ENCODE results near the gene ACSF3. TPM values are rescaled to one million over a fixed set of nuclear protein-coding genes. Genes with fewer than 3 reads are reported as not detected.

Gene ACSF3
- total RNA-seq, 1 experiment from 2014 or later, result 33.5 TPM

GRCh38 chr16:89101303-89102040 lies 7.8 kb downstream of the ACSF3 start:
- no peak overlapping the region for H3K9ac ChIP-seq (ENCODE audit: low read length)
- no peaks in the 10 kb centered on the region for H3K27me3 ChIP-seq (ENCODE audit: low read length)
- no peak overlapping the region for H3K4me3 ChIP-seq (ENCODE audit: low read length)
- no peak overlapping the region for H2AFZ ChIP-seq (ENCODE audit: low read length)
- H3K9me2 ChIP-seq (replicated peaks; ENCODE audit: low read length), result no peaks in the 10 kb centered on the region
- no peak for TF ChIP-seq EZH2 (IDR thresholded peaks at IDR 0.05; ENCODE audit: low read length, unreplicated experiment)
- TF ChIP-seq, protein P1, sequence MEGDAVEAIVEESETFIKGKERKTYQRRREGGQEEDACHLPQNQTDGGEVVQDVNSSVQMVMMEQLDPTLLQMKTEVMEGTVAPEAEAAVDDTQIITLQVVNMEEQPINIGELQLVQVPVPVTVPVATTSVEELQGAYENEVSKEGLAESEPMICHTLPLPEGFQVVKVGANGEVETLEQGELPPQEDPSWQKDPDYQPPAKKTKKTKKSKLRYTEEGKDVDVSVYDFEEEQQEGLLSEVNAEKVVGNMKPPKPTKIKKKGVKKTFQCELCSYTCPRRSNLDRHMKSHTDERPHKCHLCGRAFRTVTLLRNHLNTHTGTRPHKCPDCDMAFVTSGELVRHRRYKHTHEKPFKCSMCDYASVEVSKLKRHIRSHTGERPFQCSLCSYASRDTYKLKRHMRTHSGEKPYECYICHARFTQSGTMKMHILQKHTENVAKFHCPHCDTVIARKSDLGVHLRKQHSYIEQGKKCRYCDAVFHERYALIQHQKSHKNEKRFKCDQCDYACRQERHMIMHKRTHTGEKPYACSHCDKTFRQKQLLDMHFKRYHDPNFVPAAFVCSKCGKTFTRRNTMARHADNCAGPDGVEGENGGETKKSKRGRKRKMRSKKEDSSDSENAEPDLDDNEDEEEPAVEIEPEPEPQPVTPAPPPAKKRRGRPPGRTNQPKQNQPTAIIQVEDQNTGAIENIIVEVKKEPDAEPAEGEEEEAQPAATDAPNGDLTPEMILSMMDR (conservative IDR thresholded peaks at IDR 0.05; ENCODE audit: low read depth, low read length), result no peak
- TF ChIP-seq EZH2phosphoT487 (IDR thresholded peaks at IDR 0.05; ENCODE audit: borderline replicate concordance, low read length), result no peak
- BruUV-seq (replicated peaks), result no TSS peak
- intact Hi-C loops (cut with micrococcal nuclease), result no loop called here
- H3K4me2 ChIP-seq (ENCODE audit: low read length), result no peak overlapping the region
- no peak overlapping the region for H3K27ac ChIP-seq (ENCODE audit: low read length)
- DNase-seq (no peak), ATAC-seq (no peak)
- H3K9me3 ChIP-seq (ENCODE audit: low read length), result no peaks in the 10 kb centered on the region
- no peaks in the 10 kb centered on the region for H3K4me1 ChIP-seq (ENCODE audit: insufficient read depth, low read length)
- ChIA-PET CTCF (no interaction called here), POLR2A (ENCODE audit: unreplicated experiment) (no interaction called here)
- H3K36me3 ChIP-seq (ENCODE audit: low read depth, low read length), result no peaks in the 10 kb centered on the region
- peaks cover 28% of the 10 kb centered on the region for H3K79me2 ChIP-seq (ENCODE audit: low read length)
- no peaks in the 10 kb centered on the region for H3F3A ChIP-seq (ENCODE audit: low read length, unreplicated experiment)
- no peaks in the 10 kb centered on the region for H4K20me1 ChIP-seq (ENCODE audit: low read length)

DNA sequence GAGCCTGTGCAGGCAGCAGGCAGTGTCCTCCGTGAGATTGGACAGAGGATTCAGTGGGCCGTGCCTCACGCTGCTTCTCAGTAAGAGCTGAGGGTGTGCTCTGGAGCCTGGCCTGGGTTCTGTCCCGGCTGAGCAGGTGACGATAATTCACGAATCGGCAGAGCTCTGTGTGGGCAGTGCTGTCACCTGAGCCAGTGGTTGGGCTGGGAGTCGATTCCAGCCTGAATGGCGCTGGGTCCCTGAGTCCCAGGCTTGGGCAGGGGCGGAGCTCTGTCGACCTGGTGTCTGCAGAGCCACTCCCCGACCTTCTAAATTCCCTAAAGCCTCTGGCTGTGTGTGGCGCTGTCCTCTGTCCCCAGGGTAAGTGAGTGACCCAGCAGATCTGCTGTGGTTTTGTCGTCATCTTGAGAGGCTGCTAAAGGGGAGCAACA lies 8.4 kb downstream of the ACSF3 start:
- H4K20me1 ChIP-seq (ENCODE audit: low read length), result no peaks in the 10 kb centered on the region
- no peak overlapping the region for H3K4me2 ChIP-seq (ENCODE audit: low read length)
- H3F3A ChIP-seq (ENCODE audit: low read length, unreplicated experiment), result no peaks in the 10 kb centered on the region
- no peaks in the 10 kb centered on the region for H3K36me3 ChIP-seq (ENCODE audit: low read depth, low read length)
- H3K27me3 ChIP-seq (ENCODE audit: low read length), result no peaks in the 10 kb centered on the region
- peaks cover 22% of the 10 kb centered on the region for H3K79me2 ChIP-seq (ENCODE audit: low read length)
- no peak overlapping the region for H3K4me3 ChIP-seq (ENCODE audit: low read length)
- H3K27ac ChIP-seq (ENCODE audit: low read length), result no peak overlapping the region
- no peaks in the 10 kb centered on the region for H3K4me1 ChIP-seq (ENCODE audit: insufficient read depth, low read length)
- ATAC-seq (no peak), DNase-seq (no peak)
- BruUV-seq (replicated peaks), result no TSS peak
- ChIA-PET CTCF (no interaction called here), POLR2A (ENCODE audit: unreplicated experiment) (no interaction called here)
- H3K9me3 ChIP-seq (ENCODE audit: low read length), result no peaks in the 10 kb centered on the region
- no peak overlapping the region for H2AFZ ChIP-seq (ENCODE audit: low read length)
- H3K9ac ChIP-seq (ENCODE audit: low read length), result no peak overlapping the region
- intact Hi-C loops (cut with micrococcal nuclease), result no loop called here
- H3K9me2 ChIP-seq (replicated peaks; ENCODE audit: low read length), result no peaks in the 10 kb centered on the region
- TF ChIP-seq EZH2phosphoT487 (IDR thresholded peaks at IDR 0.05; ENCODE audit: borderline replicate concordance, low read length), result no peak

DNA sequence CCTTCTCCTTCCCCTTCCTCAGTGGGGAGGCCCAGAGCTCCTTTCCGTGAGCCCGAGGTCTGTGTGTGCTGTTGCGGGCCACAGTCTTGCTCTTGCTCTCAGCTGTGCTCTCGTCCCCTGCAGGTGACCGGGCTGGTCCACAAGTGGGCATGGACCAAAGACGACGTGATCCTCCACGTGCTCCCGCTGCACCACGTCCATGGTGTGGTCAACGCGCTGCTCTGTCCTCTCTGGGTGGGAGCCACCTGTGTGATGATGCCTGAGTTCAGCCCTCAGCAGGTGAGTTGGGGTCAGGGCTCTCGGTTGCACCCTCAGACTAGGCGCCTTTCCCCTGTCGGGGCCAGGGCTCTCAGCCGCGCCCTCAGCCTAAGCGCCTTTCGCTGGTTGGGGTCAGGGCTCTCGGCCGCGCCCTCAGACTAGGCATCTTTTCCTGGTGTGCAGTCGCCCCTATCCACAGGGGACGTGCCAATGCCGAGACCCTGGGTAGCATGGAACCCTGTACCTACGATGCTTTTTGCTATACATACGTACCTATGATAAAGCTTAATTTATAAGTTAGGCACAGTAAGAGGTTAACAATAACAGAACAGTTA lies 8.9 kb downstream of the ACSF3 start:
- Histone ChIP-seq H3K4me3 (ENCODE audit: low read length) (no peak overlapping the region), H3K36me3 (ENCODE audit: low read depth, low read length) (no peaks in the 10 kb centered on the region), H3K4me1 (ENCODE audit: insufficient read depth, low read length) (no peaks in the 10 kb centered on the region), H3F3A (ENCODE audit: low read length, unreplicated experiment) (no peaks in the 10 kb centered on the region), H4K20me1 (ENCODE audit: low read length) (no peaks in the 10 kb centered on the region), H3K9ac (ENCODE audit: low read length) (no peak overlapping the region), H3K27me3 (ENCODE audit: low read length) (no peaks in the 10 kb centered on the region), H2AFZ (ENCODE audit: low read length) (no peak overlapping the region), H3K9me3 (ENCODE audit: low read length) (no peaks in the 10 kb centered on the region), H3K27ac (ENCODE audit: low read length) (no peak overlapping the region), H3K79me2 (ENCODE audit: low read length) (peaks cover 17% of the 10 kb centered on the region), H3K4me2 (ENCODE audit: low read length) (no peak overlapping the region), H3K9me2 (replicated peaks; ENCODE audit: low read length) (no peaks in the 10 kb centered on the region)
- ChIA-PET CTCF (no interaction called here), POLR2A (ENCODE audit: unreplicated experiment) (no interaction called here)
- BruUV-seq (replicated peaks), result no TSS peak
- TF ChIP-seq EZH2phosphoT487 (IDR thresholded peaks at IDR 0.05; ENCODE audit: borderline replicate concordance, low read length) (no peak), EZH2 (IDR thresholded peaks at IDR 0.05; ENCODE audit: low read length, unreplicated experiment) (no peak)
- TF ChIP-seq, protein P1 (conservative IDR thresholded peaks at IDR 0.05; ENCODE audit: low read depth, low read length), result no peak
- no peak for DNase-seq
- ATAC-seq, result no peak
- intact Hi-C loops (cut with micrococcal nuclease), result no loop called here
